NCI-H146 treated with DMSO at 0.1 percent for 48 hours (cell line): Measurements from ENCODE around the gene C5orf58.

Experiments used
- DNase-seq: peaks from one replicate; lab custom pipeline; 2025; ENCODE audit not compliant: unreplicated experiment; lab: John Stamatoyannopoulos, UW

C5orf58 gene

GRCh38 chr5:170232786-170233185, at the start of gene C5orf58:
TSS of gene C5orf58 (plus strand) at chr5:170232985. CDS start at chr5:170234977, 1,992 bp downstream.
- no peak for DNase-seq

- DNase-seq = no peak
Observed at GRCh38 chr5:170183816-170184687, 48.7 kb upstream of the C5orf58 start.

GRCh38 chr5:170184737-170185136, 48.0 kb upstream of the C5orf58 start:
- DNase-seq = no peak

GRCh38 chr5:170186156-170186555, 46.6 kb upstream of the C5orf58 start:
- no peak for DNase-seq

GRCh38 chr5:170186856-170187255, 45.9 kb upstream of the C5orf58 start:
- DNase-seq = no peak

- no peak for DNase-seq
Observed at GRCh38 chr5:170190436-170191134, 42.2 kb upstream of the C5orf58 start.

GRCh38 chr5:170192829-170193228, 40.0 kb upstream of the C5orf58 start:
- no peak for DNase-seq

- no peak for DNase-seq
Observed at GRCh38 chr5:170195961-170196360, 36.8 kb upstream of the C5orf58 start.

GRCh38 chr5:170200876-170201275, 31.9 kb upstream of the C5orf58 start:
- DNase-seq = no peak

GRCh38 chr5:170201311-170201710, 31.5 kb upstream of the C5orf58 start:
- no peak for DNase-seq

GRCh38 chr5:170202117-170202516, 30.7 kb upstream of the C5orf58 start:
- DNase-seq = no peak

GRCh38 chr5:170204202-170204601, 28.6 kb upstream of the C5orf58 start:
- DNase-seq = no peak

GRCh38 chr5:170206216-170206615, 26.6 kb upstream of the C5orf58 start:
- no peak for DNase-seq

GRCh38 chr5:170206958-170207357, 25.8 kb upstream of the C5orf58 start:
- DNase-seq = no peak

- no peak for DNase-seq
Observed at GRCh38 chr5:170211575-170212334, 21.0 kb upstream of the C5orf58 start.

GRCh38 chr5:170216257-170216864, 16.4 kb upstream of the C5orf58 start:
- DNase-seq = no peak

GRCh38 chr5:170217831-170218230, 15.0 kb upstream of the C5orf58 start:
- no peak for DNase-seq

- DNase-seq = no peak
Observed at GRCh38 chr5:170218726-170219125, 14.1 kb upstream of the C5orf58 start.

- no peak for DNase-seq
Observed at GRCh38 chr5:170219615-170220014, 13.2 kb upstream of the C5orf58 start.

- no peak for DNase-seq
Observed at GRCh38 chr5:170220191-170220590, 12.6 kb upstream of the C5orf58 start.

GRCh38 chr5:170221327-170221741, 11.5 kb upstream of the C5orf58 start:
- DNase-seq = no peak
